Measurements from ENCODE around the gene ANKRD10. TPM values are rescaled to one million over a fixed set of nuclear protein-coding genes. Genes with fewer than 3 reads are reported as not detected.

ANKRD10 gene
- total and polyA plus RNA-seq, 2 donors (not counting 3 experiments of a cell fraction or from before 2014, with no cell fraction given), result 44.5 to 94.1 TPM

GRCh38 chr13:110923777-110924638, 9.1 kb upstream of the ANKRD10 start:
- BruUV-seq (replicated peaks), result no TSS peak
- DNase-seq (ENCODE audit: low read depth, low spot score) (no peak), FAIRE-seq (no peak)
- H2AFZ ChIP-seq (ENCODE audit: low read depth, low read length), result no peak overlapping the region
- no peak overlapping the region for H3K27ac ChIP-seq (ENCODE audit: insufficient read depth, low read depth, low read length)
- H4K20me1 ChIP-seq (replicated peaks; ENCODE audit: control insufficient read depth, extremely low read depth, insufficient read depth, low read length), result no peaks in the 10 kb centered on the region
- ChIA-PET CTCF (interaction anchor here (1.2 to 2.1 kb wide), 3 partner anchors 8 to 330 kb away, joined by 5 to 8 read pairs (median 6); no protein-coding TSS in a partner anchor), POLR2A (no interaction called here)
- no peak overlapping the region for H3K9ac ChIP-seq (replicated peaks; ENCODE audit: extremely low read depth, insufficient read depth, low read length)
- intact Hi-C loops (cut with micrococcal nuclease), result loop anchor here (2.0 kb wide), 1 partner anchor 21 kb away; no protein-coding TSS in a partner anchor
- no peaks in the 10 kb centered on the region for H3K9me1 ChIP-seq (replicated peaks; ENCODE audit: control insufficient read depth, extremely low read depth, insufficient read depth, low read length)
- no peak overlapping the region for H3K4me3 ChIP-seq (replicated peaks in 1 of 3; ENCODE audit: insufficient read depth in 1 of 3, low read depth in 1 of 3, low read length in 3 of 3)
- dilution Hi-C loops (cut with MboI; ENCODE audit: extremely low pct_ligation_motif_present, low sequenced_read_pairs), result no loop called here
- H3K4me1 ChIP-seq (ENCODE audit: control insufficient read depth, extremely low read depth, insufficient read depth, low read length), result no peaks in the 10 kb centered on the region
- H3K79me2 ChIP-seq (ENCODE audit: control insufficient read depth, insufficient read depth, low read length), result no peaks in the 10 kb centered on the region
- no peaks in the 10 kb centered on the region for H3K9me3 ChIP-seq (replicated peaks; ENCODE audit: control insufficient read depth, insufficient read depth, low read length)
- TF ChIP-seq GATA2 (IDR thresholded peaks at IDR 0.05; ENCODE audit: insufficient read depth, insufficient read length, low read depth, low read length) (no peak), JUN (IDR thresholded peaks at IDR 0.05; ENCODE audit: borderline replicate concordance, insufficient read depth, insufficient read length, low read depth) (no peak), POLR2AphosphoS5 (IDR thresholded peaks at IDR 0.05; ENCODE audit: insufficient read depth, low read depth, low read length) (no peak), MYC (IDR thresholded peaks at IDR 0.05; ENCODE audit: low read depth, low read length) (no peak), FOS (IDR thresholded peaks at IDR 0.05; ENCODE audit: borderline replicate concordance, insufficient read depth, low read length) (no peak)
- H3K4me2 ChIP-seq (ENCODE audit: insufficient read depth, low read length), result no peak overlapping the region
- peaks cover 30 to 34% of the 10 kb centered on the region in 2 experiments for H3K27me3 ChIP-seq (ENCODE audit: control insufficient read depth in 2 of 2, insufficient read depth in 2 of 2, low read length in 2 of 2)
- no peaks in the 10 kb centered on the region for H3K36me3 ChIP-seq (ENCODE audit: control insufficient read depth in 2 of 2, extremely low read depth in 1 of 2, insufficient read depth in 2 of 2, low read length in 2 of 2)

GRCh38 chr13:110923086-110923485, 8.2 kb upstream of the ANKRD10 start:
- TF ChIP-seq MYC (IDR thresholded peaks at IDR 0.05; ENCODE audit: low read depth, low read length) (no peak), FOS (IDR thresholded peaks at IDR 0.05; ENCODE audit: borderline replicate concordance, insufficient read depth, low read length) (no peak), EZH2 (IDR thresholded peaks at IDR 0.05; ENCODE audit: borderline replicate concordance, low read depth, low read length, severe bottlenecking) (no peak), MAX (IDR thresholded peaks at IDR 0.05; ENCODE audit: insufficient read depth, insufficient read length) (no peak), POLR2AphosphoS5 (IDR thresholded peaks at IDR 0.05; ENCODE audit: insufficient read depth, low read depth, low read length) (no peak), CTCF (IDR thresholded peaks at IDR 0.05; ENCODE audit: extremely low read depth in 1 of 2, insufficient read depth in 1 of 2, low read depth in 1 of 2, low read length in 2 of 2) (no peak)
- Histone ChIP-seq H3K4me1 (ENCODE audit: control insufficient read depth, extremely low read depth, insufficient read depth, low read length) (no peaks in the 10 kb centered on the region), H3K9me3 (replicated peaks; ENCODE audit: control insufficient read depth, insufficient read depth, low read length) (no peaks in the 10 kb centered on the region), H3K9ac (replicated peaks; ENCODE audit: extremely low read depth, insufficient read depth, low read length) (no peak overlapping the region), H2AFZ (ENCODE audit: low read depth, low read length) (no peak overlapping the region), H4K20me1 (replicated peaks; ENCODE audit: control insufficient read depth, extremely low read depth, insufficient read depth, low read length) (no peaks in the 10 kb centered on the region), H3K9me1 (replicated peaks; ENCODE audit: control insufficient read depth, extremely low read depth, insufficient read depth, low read length) (no peaks in the 10 kb centered on the region), H3K79me2 (ENCODE audit: control insufficient read depth, insufficient read depth, low read length) (no peaks in the 10 kb centered on the region), H3K27me3 (ENCODE audit: control insufficient read depth in 2 of 2, insufficient read depth in 2 of 2, low read length in 2 of 2) (peaks cover 29 to 30% of the 10 kb centered on the region in 2 experiments), H3K27ac (ENCODE audit: insufficient read depth, low read depth, low read length) (no peak overlapping the region), H3K4me3 (replicated peaks in 1 of 3; ENCODE audit: insufficient read depth in 1 of 3, low read depth in 1 of 3, low read length in 3 of 3) (no peak overlapping the region), H3K36me3 (ENCODE audit: control insufficient read depth in 2 of 2, extremely low read depth in 1 of 2, insufficient read depth in 2 of 2, low read length in 2 of 2) (no peaks in the 10 kb centered on the region), H3K4me2 (ENCODE audit: insufficient read depth, low read length) (no peak overlapping the region)
- FAIRE-seq, result no peak
- CTCF ChIA-PET, result no interaction called here
- BruUV-seq (replicated peaks), result no TSS peak
- dilution Hi-C loops (cut with MboI; ENCODE audit: extremely low pct_ligation_motif_present, low sequenced_read_pairs), result no loop called here
- intact Hi-C loops (cut with micrococcal nuclease), result no loop called here
- no peak for DNase-seq (ENCODE audit: low read depth, low spot score)
- POLR2A ChIA-PET, result no interaction called here

All from endothelial cell of umbilical vein (primary cell).